ENCODE measurements around the gene QRICH2.
"Not testable (repeated sequence)": the region's sequence is repeated elsewhere in the genome, so short reads cannot be mapped to it uniquely, and the experiment has no call there.

QRICH2 gene

DNA sequence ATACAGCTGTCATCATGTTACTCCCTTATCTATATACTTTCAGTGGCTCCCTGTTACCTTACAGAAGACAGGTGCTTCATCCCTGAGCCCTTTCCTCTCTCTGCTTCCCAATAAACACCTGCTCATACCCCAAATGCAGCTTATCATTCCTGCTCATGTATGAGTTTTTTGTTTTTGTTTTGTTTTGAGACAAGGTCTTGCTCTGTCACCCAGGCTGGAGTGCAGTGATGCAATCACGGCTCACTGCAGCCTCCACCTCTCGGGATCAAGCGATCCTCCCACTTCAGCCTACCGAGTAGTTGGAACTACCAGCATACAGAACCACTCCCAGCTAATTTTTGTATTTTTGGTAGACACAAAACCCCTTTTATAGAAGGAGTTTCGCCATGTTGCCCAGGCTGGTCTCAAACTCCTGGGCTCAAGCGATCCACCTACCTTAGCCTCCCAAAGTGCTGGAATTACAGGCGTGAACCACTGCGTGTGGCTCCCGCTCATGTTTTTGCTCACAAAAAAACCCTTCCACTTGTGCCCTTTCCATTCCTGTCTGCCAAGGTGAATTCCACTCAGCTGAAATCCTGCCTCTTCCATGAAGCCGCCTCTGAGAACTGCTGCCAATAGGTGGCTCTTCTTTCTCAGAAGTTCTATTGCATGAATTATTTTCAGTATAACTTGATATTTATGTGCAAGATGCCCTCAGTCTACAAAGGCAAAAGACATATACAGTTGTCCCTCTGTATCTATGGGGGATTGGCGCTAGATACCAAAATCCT lies 59.9 kb downstream of the QRICH2 start:
- H3K23ac ChIP-seq (ENCODE audit: low read length): no peak overlapping the region
- H3K4me2 ChIP-seq (ENCODE audit: low read length): no peak overlapping the region
- no CpG with 5 or more reads among the region's 11 CpGs for WGBS (ENCODE audit: extremely low coverage, insufficient coverage, insufficient read length)
- H3K4me3 ChIP-seq (ENCODE audit: low read depth, low read length): no peak overlapping the region
- H3K4ac ChIP-seq (ENCODE audit: low read depth, low read length): no peak overlapping the region
- H2BK5ac ChIP-seq (ENCODE audit: low read depth, low read length, poor library complexity): no peak overlapping the region
- no peak overlapping the region for H3K9ac ChIP-seq (ENCODE audit: low read length)
- H3K18ac ChIP-seq (ENCODE audit: low read length): no peak overlapping the region
- H4K8ac ChIP-seq (ENCODE audit: low read depth, low read length): no peak overlapping the region
- H4K12ac ChIP-seq (ENCODE audit: low read depth, low read length): no peak overlapping the region
- no peak overlapping the region for H2AK5ac ChIP-seq (ENCODE audit: low read length)
- no peak overlapping the region for H3K14ac ChIP-seq (ENCODE audit: low read length)
- H3K4me1 ChIP-seq (ENCODE audit: control insufficient read depth in 1 of 2, insufficient read depth in 2 of 2, low read length in 2 of 2): peaks cover 10% of the 10 kb centered on the region in 2 experiments
- no peaks in the 10 kb centered on the region for H3K27me3 ChIP-seq (ENCODE audit: insufficient read depth, low read length)
- H2BK12ac ChIP-seq (ENCODE audit: low read length): no peak overlapping the region
- H3K36me3 ChIP-seq (ENCODE audit: control insufficient read depth in 1 of 2, insufficient read depth in 2 of 2, low read length in 2 of 2): no peaks in the 10 kb centered on the region
- peak in 1 of 2 donors; percentile 66 for DNase-seq
- no peak overlapping the region for H2AFZ ChIP-seq (ENCODE audit: insufficient read depth, low read length, poor library complexity)
- no peak overlapping the region for H3K27ac ChIP-seq (ENCODE audit: low read depth, low read length)
- H2BK120ac ChIP-seq (ENCODE audit: insufficient read depth, low read length, poor library complexity): no peak overlapping the region
- H4K91ac ChIP-seq (ENCODE audit: low read depth, low read length): no peak overlapping the region
- no peaks in the 10 kb centered on the region for H3K9me3 ChIP-seq (ENCODE audit: insufficient read depth, low read depth, low read length)
- H3K79me1 ChIP-seq (ENCODE audit: low read length): peaks cover 4% of the 10 kb centered on the region
- no peaks in the 10 kb centered on the region for H3K79me2 ChIP-seq (ENCODE audit: control insufficient read depth, insufficient read depth, low read length, poor library complexity)

DNA sequence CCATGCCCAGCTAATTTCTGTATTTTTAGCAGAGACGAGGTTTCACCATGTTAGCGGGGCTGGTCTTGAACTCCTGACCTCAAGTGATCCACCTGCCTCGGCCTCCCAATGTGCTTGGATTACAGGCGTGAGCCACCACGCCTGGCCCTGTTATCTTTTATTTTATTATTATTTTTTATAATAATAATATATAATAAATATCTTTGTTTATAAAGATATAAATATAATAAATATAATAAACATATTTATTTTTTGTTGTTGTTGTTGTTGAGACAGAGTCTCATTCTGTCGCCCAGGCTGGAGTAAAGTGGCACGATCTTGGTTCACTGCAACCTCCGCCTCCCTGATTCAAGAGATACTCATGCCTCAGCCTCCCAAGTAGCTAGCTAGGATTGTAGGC lies 60.8 kb downstream of the QRICH2 start:
- Histone ChIP-seq H3K4me1 (ENCODE audit: control insufficient read depth in 1 of 2, insufficient read depth in 2 of 2, low read length in 2 of 2) (peaks cover 6 to 9% of the 10 kb centered on the region in 2 experiments), H3K4ac (ENCODE audit: low read depth, low read length) (no peak overlapping the region), H4K8ac (ENCODE audit: low read depth, low read length) (no peak overlapping the region), H4K91ac (ENCODE audit: low read depth, low read length) (no peak overlapping the region), H2BK5ac (ENCODE audit: low read depth, low read length, poor library complexity) (no peak overlapping the region), H3K27ac (ENCODE audit: low read depth, low read length) (no peak overlapping the region), H3K4me2 (ENCODE audit: low read length) (no peak overlapping the region), H3K9ac (ENCODE audit: low read length) (no peak overlapping the region), H3K36me3 (ENCODE audit: control insufficient read depth in 1 of 2, insufficient read depth in 2 of 2, low read length in 2 of 2) (no peaks in the 10 kb centered on the region), H3K27me3 (ENCODE audit: insufficient read depth, low read length) (no peaks in the 10 kb centered on the region), H2BK12ac (ENCODE audit: low read length) (no peak overlapping the region), H2AFZ (ENCODE audit: insufficient read depth, low read length, poor library complexity) (no peak overlapping the region), H2BK120ac (ENCODE audit: insufficient read depth, low read length, poor library complexity) (no peak overlapping the region), H3K23ac (ENCODE audit: low read length) (no peak overlapping the region), H4K12ac (ENCODE audit: low read depth, low read length) (no peak overlapping the region), H3K79me1 (ENCODE audit: low read length) (peaks cover 4% of the 10 kb centered on the region), H3K79me2 (ENCODE audit: control insufficient read depth, insufficient read depth, low read length, poor library complexity) (no peaks in the 10 kb centered on the region), H3K4me3 (ENCODE audit: low read depth, low read length) (no peak overlapping the region), H2AK5ac (ENCODE audit: low read length) (no peak overlapping the region), H3K9me3 (ENCODE audit: insufficient read depth, low read depth, low read length) (no peaks in the 10 kb centered on the region), H3K14ac (ENCODE audit: low read length) (no peak overlapping the region), H3K18ac (ENCODE audit: low read length) (no peak overlapping the region)
- no CpG with 5 or more reads among the region's 8 CpGs for WGBS (ENCODE audit: extremely low coverage, insufficient coverage, insufficient read length)
- DNase-seq: no peak

DNA sequence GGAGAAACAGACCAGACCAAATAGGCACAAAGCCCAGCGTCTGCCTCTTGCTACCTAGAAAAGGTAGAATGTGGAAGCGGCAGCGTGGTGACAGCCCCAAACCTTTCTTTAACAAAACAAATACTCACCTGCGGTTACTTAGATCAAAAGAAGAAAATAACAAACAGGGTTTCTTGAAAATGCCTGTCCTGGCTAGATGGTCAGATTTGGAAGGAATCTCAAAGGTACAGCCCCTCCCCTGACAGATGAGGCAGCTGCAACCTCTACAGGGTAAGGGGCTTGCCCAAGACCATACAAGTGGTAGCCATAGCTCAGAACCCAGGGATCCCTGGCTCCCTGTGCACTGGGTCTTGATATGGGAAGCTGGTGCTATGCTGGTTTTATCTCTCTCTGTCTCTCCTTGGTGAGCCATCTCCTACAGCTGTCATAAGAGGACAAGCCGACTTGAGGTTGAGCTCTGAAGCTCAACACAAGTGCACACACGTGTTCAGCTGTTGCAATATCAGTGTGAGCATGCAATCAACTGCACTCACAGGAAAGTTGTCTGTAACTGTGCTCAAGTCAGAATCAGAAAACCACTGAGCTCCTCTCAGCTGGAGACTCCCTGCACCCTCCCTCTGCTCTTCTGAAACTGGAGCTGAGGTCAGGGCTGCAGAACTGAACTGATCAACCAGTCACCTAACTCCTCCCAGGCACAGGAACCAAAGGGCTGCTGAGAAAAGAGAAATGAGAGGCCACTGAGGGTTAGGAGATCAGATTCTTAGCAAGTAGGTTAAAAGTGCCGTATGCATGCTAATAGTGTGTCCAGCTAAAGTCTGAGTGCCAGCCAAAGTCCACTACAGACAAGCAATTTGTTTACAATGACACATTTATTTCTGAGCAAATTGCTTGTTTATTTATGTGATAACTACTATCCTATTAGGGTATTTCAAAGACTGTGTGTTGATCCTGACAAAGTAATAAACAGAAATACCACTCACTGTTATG lies 61.7 kb downstream of the QRICH2 start:
- Histone ChIP-seq H2BK120ac (ENCODE audit: insufficient read depth, low read length, poor library complexity) (no peak overlapping the region), H3K9me3 (ENCODE audit: insufficient read depth, low read depth, low read length) (no peaks in the 10 kb centered on the region), H4K12ac (ENCODE audit: low read depth, low read length) (no peak overlapping the region), H3K27me3 (ENCODE audit: insufficient read depth, low read length) (no peaks in the 10 kb centered on the region), H2AFZ (ENCODE audit: insufficient read depth, low read length, poor library complexity) (no peak overlapping the region), H4K8ac (ENCODE audit: low read depth, low read length) (no peak overlapping the region), H4K91ac (ENCODE audit: low read depth, low read length) (no peak overlapping the region), H3K79me1 (ENCODE audit: low read length) (no peaks in the 10 kb centered on the region), H3K18ac (ENCODE audit: low read length) (no peak overlapping the region), H3K4me2 (ENCODE audit: low read length) (no peak overlapping the region), H3K23ac (ENCODE audit: low read length) (no peak overlapping the region), H2BK5ac (ENCODE audit: low read depth, low read length, poor library complexity) (no peak overlapping the region), H3K79me2 (ENCODE audit: control insufficient read depth, insufficient read depth, low read length, poor library complexity) (no peaks in the 10 kb centered on the region), H3K14ac (ENCODE audit: low read length) (no peak overlapping the region), H3K27ac (ENCODE audit: low read depth, low read length) (no peak overlapping the region), H2BK12ac (ENCODE audit: low read length) (no peak overlapping the region), H3K4me3 (ENCODE audit: low read depth, low read length) (no peak overlapping the region), H3K4ac (ENCODE audit: low read depth, low read length) (no peak overlapping the region), H3K9ac (ENCODE audit: low read length) (no peak overlapping the region), H3K36me3 (ENCODE audit: control insufficient read depth in 1 of 2, insufficient read depth in 2 of 2, low read length in 2 of 2) (no peaks in the 10 kb centered on the region), H3K4me1 (ENCODE audit: control insufficient read depth in 1 of 2, insufficient read depth in 2 of 2, low read length in 2 of 2) (peaks cover 0 to 1% of the 10 kb centered on the region in 2 experiments), H2AK5ac (ENCODE audit: low read length) (no peak overlapping the region)
- DNase-seq: peak in 1 of 2 donors; percentile 43
- WGBS (ENCODE audit: extremely low coverage, insufficient coverage, insufficient read length): no CpG with 5 or more reads among the region's 7 CpGs

- H3K79me1 ChIP-seq (ENCODE audit: low read length); H3K4me3 ChIP-seq (ENCODE audit: low read depth, low read length); H2BK12ac ChIP-seq (ENCODE audit: low read length); H3K23ac ChIP-seq (ENCODE audit: low read length); DNase-seq; H2AK5ac ChIP-seq (ENCODE audit: low read length); H2BK5ac ChIP-seq (ENCODE audit: low read depth, low read length, poor library complexity); H3K14ac ChIP-seq (ENCODE audit: low read length); H3K79me2 ChIP-seq (ENCODE audit: control insufficient read depth, insufficient read depth, low read length, poor library complexity); H3K4me2 ChIP-seq (ENCODE audit: low read length); H3K9me3 ChIP-seq (ENCODE audit: insufficient read depth, low read depth, low read length); H3K4me1 ChIP-seq (ENCODE audit: control insufficient read depth in 1 of 2, insufficient read depth in 2 of 2, low read length in 2 of 2); H2BK120ac ChIP-seq (ENCODE audit: insufficient read depth, low read length, poor library complexity); H3K18ac ChIP-seq (ENCODE audit: low read length); H4K12ac ChIP-seq (ENCODE audit: low read depth, low read length); H3K9ac ChIP-seq (ENCODE audit: low read length); H4K8ac ChIP-seq (ENCODE audit: low read depth, low read length); H2AFZ ChIP-seq (ENCODE audit: insufficient read depth, low read length, poor library complexity); H3K4ac ChIP-seq (ENCODE audit: low read depth, low read length); H4K91ac ChIP-seq (ENCODE audit: low read depth, low read length); H3K36me3 ChIP-seq (ENCODE audit: control insufficient read depth in 1 of 2, insufficient read depth in 2 of 2, low read length in 2 of 2); H3K27ac ChIP-seq (ENCODE audit: low read depth, low read length): not testable (repeated sequence)
- WGBS (ENCODE audit: extremely low coverage, insufficient coverage, insufficient read length): no CpG with 5 or more reads among the region's 8 CpGs
- H3K27me3 ChIP-seq (ENCODE audit: insufficient read depth, low read length): peaks cover 10% of the 10 kb centered on the region
These were observed 63.4 kb downstream of the QRICH2 start for GRCh38 chr17:76244721-76245120.

All from trophoblast cell (in vitro differentiated cells and primary cell).